Stimulated activated naive B cell treated with anti-CD40 and anti-IgM and Interleukin-4, amounts not matched to agents 10 μg/mL and 1 μg/mL and 100 μg/mL, for 72 hours (primary cell): ENCODE results near the gene DCAF17.

Source experiments
- ATAC-seq, 2 donors: fragments of 150-1000 bp; cut with Tn5 transposase; replicated peaks; 2 replicates each; pipeline ENCODE4 v1.10.0; 2021; ENCODE audit warnings: moderate library complexity in 1 of 2
- DNase-seq: peaks from one replicate; pipeline ENCODE4 v3.0.0; 2021
- H3K27ac Mint-ChIP-seq: one replicate; pipeline ENCODE4 v1.8.0; 2022; ENCODE audit warnings: mild to moderate bottlenecking, mixed read lengths
- H3K27me3 Mint-ChIP-seq, 2 donors: one replicate each; pipeline ENCODE4 v1.8.0; 2022; ENCODE audit warnings: mixed read lengths in 2 of 2
- H3K36me3 Mint-ChIP-seq, 2 donors: one replicate each; pipeline ENCODE4 v1.8.0; 2022; ENCODE audit warnings: mixed read lengths in 2 of 2, mild to moderate bottlenecking in 1 of 2
- H3K4me1 Mint-ChIP-seq, 2 donors: one replicate each; pipeline ENCODE4 v1.8.0; 2022; ENCODE audit warnings: mixed read lengths in 2 of 2, mild to moderate bottlenecking in 1 of 2
- H3K4me3 Mint-ChIP-seq, 2 donors: one replicate each; pipeline ENCODE4 v1.8.0; 2022; ENCODE audit warnings: mild to moderate bottlenecking in 2 of 2, mixed read lengths in 2 of 2, moderate library complexity in 1 of 2
- H3K9me3 Mint-ChIP-seq, 2 donors: one replicate each; pipeline ENCODE4 v1.8.0; 2022; ENCODE audit warnings: mixed read lengths in 2 of 2, mild to moderate bottlenecking in 1 of 2

The DCAF17 gene, protein sequence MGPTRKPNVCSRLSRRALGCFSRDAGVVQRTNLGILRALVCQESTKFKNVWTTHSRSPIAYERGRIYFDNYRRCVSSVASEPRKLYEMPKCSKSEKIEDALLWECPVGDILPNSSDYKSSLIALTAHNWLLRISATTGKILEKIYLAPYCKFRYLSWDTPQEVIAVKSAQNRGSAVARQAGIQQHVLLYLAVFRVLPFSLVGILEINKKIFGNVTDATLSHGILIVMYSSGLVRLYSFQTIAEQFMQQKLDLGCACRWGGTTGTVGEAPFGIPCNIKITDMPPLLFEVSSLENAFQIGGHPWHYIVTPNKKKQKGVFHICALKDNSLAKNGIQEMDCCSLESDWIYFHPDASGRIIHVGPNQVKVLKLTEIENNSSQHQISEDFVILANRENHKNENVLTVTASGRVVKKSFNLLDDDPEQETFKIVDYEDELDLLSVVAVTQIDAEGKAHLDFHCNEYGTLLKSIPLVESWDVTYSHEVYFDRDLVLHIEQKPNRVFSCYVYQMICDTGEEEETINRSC

DNA sequence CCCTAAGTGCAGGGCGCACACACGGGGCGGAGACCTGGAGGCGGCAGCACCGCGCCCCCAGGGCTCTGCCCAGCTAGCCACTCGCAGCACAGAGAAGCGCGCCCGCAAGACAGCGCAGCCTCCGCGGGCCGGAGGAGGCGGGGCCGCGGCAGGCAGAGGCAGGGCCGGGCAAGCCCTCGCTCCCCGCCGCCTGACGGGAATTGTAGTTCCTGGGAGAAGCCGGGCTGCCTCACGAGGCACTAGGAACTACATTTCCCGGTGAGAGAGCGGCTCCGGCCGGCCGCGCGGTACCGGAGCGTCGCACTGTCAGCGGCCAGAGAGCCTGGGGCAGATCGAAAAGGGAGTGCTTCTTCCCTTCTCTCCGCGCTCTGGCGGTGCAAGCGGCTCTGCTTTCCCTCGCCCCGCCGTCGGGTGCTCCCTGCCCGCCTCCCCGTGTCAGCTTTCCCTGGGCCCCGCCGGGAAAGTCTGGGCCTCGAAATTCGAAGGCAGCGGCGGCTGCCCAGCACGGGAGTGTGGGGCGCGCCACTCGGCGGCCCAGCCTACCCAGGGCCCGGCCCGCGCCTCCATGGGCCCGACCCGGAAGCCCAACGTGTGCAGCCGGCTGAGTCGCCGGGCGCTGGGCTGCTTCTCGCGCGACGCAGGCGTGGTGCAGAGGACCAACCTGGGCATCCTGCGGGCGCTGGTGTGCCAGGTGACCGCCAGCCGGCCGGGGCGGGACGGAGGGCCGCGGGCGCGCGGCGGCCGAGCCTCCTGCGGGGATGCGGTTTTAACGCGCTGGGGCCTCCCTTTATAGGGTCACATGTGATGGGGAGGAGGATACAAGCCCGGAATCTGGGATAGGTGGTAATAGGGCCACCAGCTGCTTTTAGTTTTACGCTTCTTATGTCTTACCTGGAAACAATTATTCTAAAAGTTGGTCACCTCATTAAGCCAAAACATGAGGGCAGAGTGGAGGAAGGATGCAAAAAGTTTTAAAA, at the start of gene DCAF17:
Gene DCAF17 (plus strand): TSS at position 214 of the 977 bp plus-strand sequence. CDS start 352 bp downstream, at position 566.
- peaks cover 36 to 55% of the 10 kb centered on the region in 2 donors for H3K36me3 Mint-ChIP-seq
- peak within 1 kb of the TSS; percentile 97 for H3K27ac Mint-ChIP-seq
- H3K4me1 Mint-ChIP-seq = peaks cover 15 to 42% of the 10 kb centered on the region in 2 donors

GRCh38 chr2:171386627-171387026, 47.4 kb upstream of the DCAF17 start:
- Mint-ChIP-seq H3K4me1 (peaks cover 35 to 63% of the 10 kb centered on the region in 2 donors), H3K4me3 (no peak overlapping the region), H3K36me3 (peaks cover 35 to 60% of the 10 kb centered on the region in 2 donors), H3K9me3 (peaks cover 6 to 8% of the 10 kb centered on the region in 2 donors), H3K27me3 (no peaks in the 10 kb centered on the region), H3K27ac (peak overlapping the region; percentile 27)
- ATAC-seq (no peak), DNase-seq (no peak)

More for the DNA sequence above, at the start of gene DCAF17:
- Mint-ChIP-seq H3K4me3 (peak within 1 kb of the TSS; percentile 87 to 92), H3K27me3 (no peaks in the 10 kb centered on the region), H3K9me3 (peaks cover 4 to 6% of the 10 kb centered on the region in 2 donors)
- ATAC-seq = peak; percentile 93 to 94
- peak; percentile 96 for DNase-seq

GRCh38 chr2:171387052-171387451, 47.0 kb upstream of the DCAF17 start:
- H3K4me1 Mint-ChIP-seq = peaks cover 35 to 64% of the 10 kb centered on the region in 2 donors
- H3K27me3 Mint-ChIP-seq = no peaks in the 10 kb centered on the region
- H3K36me3 Mint-ChIP-seq = peaks cover 31 to 58% of the 10 kb centered on the region in 2 donors
- no peak for DNase-seq
- ATAC-seq = no peak
- peak overlapping the region; percentile 27 for H3K27ac Mint-ChIP-seq
- peaks cover 6 to 8% of the 10 kb centered on the region in 2 donors for H3K9me3 Mint-ChIP-seq
- no peak overlapping the region for H3K4me3 Mint-ChIP-seq

DNA sequence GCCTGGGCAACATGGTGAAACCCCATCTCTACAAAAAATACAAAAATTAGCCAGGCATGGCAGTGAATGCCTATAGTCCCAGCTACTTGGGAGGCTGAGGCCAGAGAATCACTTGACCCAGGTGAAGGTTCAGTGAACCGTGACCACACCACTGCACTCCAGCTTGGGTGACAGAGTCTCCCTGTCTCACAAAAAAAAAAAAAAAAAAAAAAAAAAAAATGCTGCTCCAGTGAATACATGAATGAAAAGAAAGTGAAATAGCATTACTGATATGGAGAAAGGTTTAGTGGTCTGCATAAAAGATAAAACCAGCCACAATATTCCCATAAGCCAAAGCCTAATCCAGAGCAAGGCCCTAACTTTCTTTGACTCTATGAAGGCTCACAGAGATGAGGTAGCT, 44.7 kb upstream of the DCAF17 start:
- Mint-ChIP-seq H3K4me1 (peaks cover 37 to 66% of the 10 kb centered on the region in 2 donors), H3K4me3 (no peak overlapping the region), H3K9me3 (peaks cover 2 to 4% of the 10 kb centered on the region in 2 donors), H3K27ac (peak overlapping the region; percentile 44), H3K27me3 (no peaks in the 10 kb centered on the region), H3K36me3 (peaks cover 15 to 45% of the 10 kb centered on the region in 2 donors)
- peak; percentile 25 for ATAC-seq
- no peak for DNase-seq

DNA sequence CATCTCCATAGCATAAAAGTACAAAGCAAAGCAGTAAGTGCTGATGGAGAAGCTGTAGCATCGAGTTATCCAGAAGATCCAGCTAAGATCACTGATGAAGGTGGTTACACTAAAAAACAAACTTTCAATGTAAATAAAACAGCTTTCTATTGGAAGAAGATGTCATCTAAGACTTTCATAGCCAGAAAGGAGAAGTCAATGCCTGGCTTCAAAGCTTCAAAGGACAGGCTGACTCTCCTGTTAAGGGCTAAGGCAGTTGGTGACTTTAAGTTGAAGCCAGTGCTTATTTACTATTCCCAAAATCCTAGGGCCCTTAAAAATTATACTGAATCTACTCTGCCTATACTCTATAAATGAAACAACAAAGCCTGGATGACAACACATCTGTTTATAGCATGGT, 44.2 kb upstream of the DCAF17 start:
- H3K36me3 Mint-ChIP-seq = peaks cover 13 to 43% of the 10 kb centered on the region in 2 donors
- peaks cover 37 to 66% of the 10 kb centered on the region in 2 donors for H3K4me1 Mint-ChIP-seq
- no peak overlapping the region for H3K4me3 Mint-ChIP-seq
- ATAC-seq = peak in 1 of 2 donors; percentile 31
- peak overlapping the region; percentile 44 for H3K27ac Mint-ChIP-seq
- no peak for DNase-seq
- no peaks in the 10 kb centered on the region for H3K27me3 Mint-ChIP-seq
- H3K9me3 Mint-ChIP-seq = peaks cover 2 to 4% of the 10 kb centered on the region in 2 donors

DNA sequence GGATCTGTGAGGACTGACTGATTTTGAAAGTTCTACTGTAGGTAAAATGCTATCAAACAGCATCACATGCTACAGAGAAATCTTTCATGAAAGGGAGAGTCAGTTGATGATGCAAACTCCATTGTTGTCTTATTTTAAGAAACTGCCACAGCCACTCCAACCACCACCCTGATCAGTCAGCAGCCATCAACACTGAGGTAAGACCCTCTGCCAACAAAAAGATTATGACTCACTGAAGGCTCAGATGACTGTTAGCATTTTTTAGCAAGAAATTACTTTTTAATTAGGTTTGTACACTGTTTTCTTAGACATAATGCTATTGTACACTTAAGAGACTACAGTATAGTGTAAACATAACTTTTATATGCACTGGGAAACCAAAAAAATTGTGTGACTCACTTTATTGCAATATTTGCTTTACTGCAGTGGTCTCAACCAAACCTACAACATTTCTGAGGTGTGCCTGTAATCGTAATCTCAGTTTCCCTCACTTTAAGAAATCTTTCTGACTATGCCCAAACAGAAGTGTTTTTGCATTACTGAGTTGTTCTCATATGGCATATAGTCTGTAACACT, 43.0 kb upstream of the DCAF17 start:
- ATAC-seq (peak in 1 of 2 donors; percentile 46), DNase-seq (no peak)
- peaks cover 10 to 34% of the 10 kb centered on the region in 2 donors for H3K36me3 Mint-ChIP-seq
- no peak overlapping the region for H3K27ac Mint-ChIP-seq
- H3K27me3 Mint-ChIP-seq = no peaks in the 10 kb centered on the region
- peaks cover 32 to 55% of the 10 kb centered on the region in 2 donors for H3K4me1 Mint-ChIP-seq
- H3K9me3 Mint-ChIP-seq = peaks cover under 1 to 2% of the 10 kb centered on the region in 2 donors
- H3K4me3 Mint-ChIP-seq = no peak overlapping the region

GRCh38 chr2:171391532-171391931, 42.5 kb upstream of the DCAF17 start:
- DNase-seq (no peak), ATAC-seq (no peak)
- peaks cover 8 to 31% of the 10 kb centered on the region in 2 donors for H3K36me3 Mint-ChIP-seq
- H3K27me3 Mint-ChIP-seq = no peaks in the 10 kb centered on the region
- H3K27ac Mint-ChIP-seq = no peak overlapping the region
- peaks cover 0 to 1% of the 10 kb centered on the region in 2 donors for H3K9me3 Mint-ChIP-seq
- H3K4me3 Mint-ChIP-seq = no peak overlapping the region
- peaks cover 29 to 50% of the 10 kb centered on the region in 2 donors for H3K4me1 Mint-ChIP-seq

- Mint-ChIP-seq H3K36me3 (peaks cover 8 to 28% of the 10 kb centered on the region in 2 donors), H3K9me3 (peaks cover 2 to 4% of the 10 kb centered on the region in 2 donors), H3K4me3 (no peak overlapping the region), H3K27me3 (no peaks in the 10 kb centered on the region), H3K27ac (no peak overlapping the region), H3K4me1 (peaks cover 19 to 38% of the 10 kb centered on the region in 2 donors)
- DNase-seq = no peak
- no peak for ATAC-seq
Observed at GRCh38 chr2:171393487-171393886, 40.5 kb upstream of the DCAF17 start.

- H3K4me3 Mint-ChIP-seq = no peak overlapping the region
- peaks cover 22 to 37% of the 10 kb centered on the region in 2 donors for H3K4me1 Mint-ChIP-seq
- H3K9me3 Mint-ChIP-seq = peaks cover 2 to 4% of the 10 kb centered on the region in 2 donors
- ATAC-seq (no peak), DNase-seq (no peak)
- H3K36me3 Mint-ChIP-seq = peaks cover 8 to 28% of the 10 kb centered on the region in 2 donors
- H3K27ac Mint-ChIP-seq = no peak overlapping the region
- no peaks in the 10 kb centered on the region for H3K27me3 Mint-ChIP-seq
Observed at GRCh38 chr2:171394164-171394740, 39.8 kb upstream of the DCAF17 start.

GRCh38 chr2:171399292-171399691, 34.7 kb upstream of the DCAF17 start:
- no peak overlapping the region for H3K27ac Mint-ChIP-seq
- no peak for ATAC-seq
- no peak overlapping the region for H3K4me3 Mint-ChIP-seq
- peaks cover 20 to 36% of the 10 kb centered on the region in 2 donors for H3K36me3 Mint-ChIP-seq
- peaks cover 13 to 20% of the 10 kb centered on the region in 2 donors for H3K4me1 Mint-ChIP-seq
- H3K9me3 Mint-ChIP-seq = peaks cover 9 to 11% of the 10 kb centered on the region in 2 donors
- no peak for DNase-seq
- H3K27me3 Mint-ChIP-seq = no peaks in the 10 kb centered on the region

DNA sequence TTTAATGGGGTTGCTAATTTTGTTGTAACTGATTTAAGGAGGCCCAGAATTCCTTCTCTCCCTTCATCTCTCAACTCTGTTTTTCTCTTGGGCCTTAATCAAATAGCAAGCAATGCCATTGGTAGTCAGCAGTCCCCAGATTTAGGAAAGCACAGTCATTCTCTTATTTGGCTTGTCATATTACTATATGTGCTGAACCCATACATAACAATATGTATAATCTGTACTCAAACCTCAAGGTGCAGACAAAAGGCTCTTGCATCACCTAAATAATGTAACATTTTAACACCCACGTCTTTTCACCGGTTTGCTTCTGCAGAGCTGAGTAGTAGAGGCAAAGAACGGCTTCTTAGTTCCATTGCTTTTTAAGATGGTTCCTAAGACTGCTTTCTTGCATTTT, 33.6 kb upstream of the DCAF17 start:
- Mint-ChIP-seq H3K4me1 (peaks cover 22 to 31% of the 10 kb centered on the region in 2 donors), H3K4me3 (no peak overlapping the region), H3K36me3 (peaks cover 29 to 46% of the 10 kb centered on the region in 2 donors), H3K27ac (peak overlapping the region; percentile 1), H3K9me3 (peaks cover 15 to 16% of the 10 kb centered on the region in 2 donors), H3K27me3 (no peaks in the 10 kb centered on the region)
- ATAC-seq (no peak), DNase-seq (no peak)

GRCh38 chr2:171401947-171402346, 32.1 kb upstream of the DCAF17 start:
- H3K36me3 Mint-ChIP-seq = peaks cover 36 to 55% of the 10 kb centered on the region in 2 donors
- H3K4me1 Mint-ChIP-seq = peaks cover 33 to 47% of the 10 kb centered on the region in 2 donors
- no peaks in the 10 kb centered on the region for H3K27me3 Mint-ChIP-seq
- no peak for DNase-seq
- no peak for ATAC-seq
- no peak overlapping the region for H3K4me3 Mint-ChIP-seq
- H3K9me3 Mint-ChIP-seq = peaks cover 19 to 21% of the 10 kb centered on the region in 2 donors
- H3K27ac Mint-ChIP-seq = no peak overlapping the region

GRCh38 chr2:171402906-171403580, 31.0 kb upstream of the DCAF17 start:
- peak overlapping the region; percentile 1 for H3K27ac Mint-ChIP-seq
- no peaks in the 10 kb centered on the region for H3K27me3 Mint-ChIP-seq
- no peak overlapping the region for H3K4me3 Mint-ChIP-seq
- no peak for ATAC-seq
- peaks cover 37 to 55% of the 10 kb centered on the region in 2 donors for H3K4me1 Mint-ChIP-seq
- H3K9me3 Mint-ChIP-seq = peaks cover 18 to 22% of the 10 kb centered on the region in 2 donors
- no peak for DNase-seq
- H3K36me3 Mint-ChIP-seq = peaks cover 34 to 54% of the 10 kb centered on the region in 2 donors
